ENCODE measurements around the gene ALDH1A1. TPM values are rescaled to one million over a fixed set of nuclear protein-coding genes. Genes with fewer than 3 reads are reported as not detected.

ALDH1A1 gene
- total RNA-seq, 3 donors from 2014 or later (not counting 1 experiment from before 2014, with no cell fraction given), result 0.57 to 1.7 TPM; not detected in 1

DNA sequence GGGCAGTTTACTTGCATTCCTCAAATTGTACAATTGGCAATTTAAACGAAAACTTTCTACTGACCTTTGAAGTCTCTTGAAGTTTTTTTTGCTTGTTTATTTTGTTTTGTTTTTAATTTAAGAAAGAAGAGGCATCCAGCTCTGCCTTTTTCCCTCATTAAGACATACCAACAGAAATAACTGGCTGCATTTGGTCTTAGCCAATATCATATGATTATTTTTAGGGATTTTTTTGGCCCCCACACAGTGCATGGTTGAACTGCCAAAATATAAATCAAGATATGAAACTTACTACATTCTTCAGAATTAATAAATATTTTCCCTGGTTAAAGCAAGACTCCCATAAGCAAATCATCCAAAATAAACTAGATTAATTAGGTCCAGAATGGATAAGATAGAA, 79.4 kb downstream of the ALDH1A1 start:
- Mint-ChIP-seq H3K27ac (no peak overlapping the region), H3K27me3 (ENCODE audit: low read depth in 2 of 2) (peaks cover 3 to 12% of the 10 kb centered on the region in 2 donors), H3K4me3 (no peak overlapping the region), H3K4me1 (peaks cover 0 to 4% of the 10 kb centered on the region in 2 donors), H3K36me3 (no peaks in the 10 kb centered on the region), H3K9me3 (no peaks in the 10 kb centered on the region)
- H3K36me3 ChIP-seq (ENCODE audit: control insufficient read depth, insufficient read depth, low read length), result no peaks in the 10 kb centered on the region
- no peaks in the 10 kb centered on the region for H3K27me3 ChIP-seq (ENCODE audit: control insufficient read depth, insufficient read depth, low read length)
- DNase-seq (no peak), ATAC-seq (no peak)
- no peak overlapping the region for H3K4me3 ChIP-seq (ENCODE audit: low read length)
- intact Hi-C loops (cut with micrococcal nuclease), result loop anchor here (5.0 kb wide), 1 partner anchor 209 kb away; no protein-coding TSS in a partner anchor
- no peaks in the 10 kb centered on the region for H3K4me1 ChIP-seq (ENCODE audit: control insufficient read depth, insufficient read depth, low read length)
- no peak overlapping the region for H3K27ac ChIP-seq (ENCODE audit: low read length)
- no peaks in the 10 kb centered on the region for H3K9me3 ChIP-seq (ENCODE audit: control insufficient read depth, insufficient read depth, low read length)
- TF ChIP-seq, protein P1, sequence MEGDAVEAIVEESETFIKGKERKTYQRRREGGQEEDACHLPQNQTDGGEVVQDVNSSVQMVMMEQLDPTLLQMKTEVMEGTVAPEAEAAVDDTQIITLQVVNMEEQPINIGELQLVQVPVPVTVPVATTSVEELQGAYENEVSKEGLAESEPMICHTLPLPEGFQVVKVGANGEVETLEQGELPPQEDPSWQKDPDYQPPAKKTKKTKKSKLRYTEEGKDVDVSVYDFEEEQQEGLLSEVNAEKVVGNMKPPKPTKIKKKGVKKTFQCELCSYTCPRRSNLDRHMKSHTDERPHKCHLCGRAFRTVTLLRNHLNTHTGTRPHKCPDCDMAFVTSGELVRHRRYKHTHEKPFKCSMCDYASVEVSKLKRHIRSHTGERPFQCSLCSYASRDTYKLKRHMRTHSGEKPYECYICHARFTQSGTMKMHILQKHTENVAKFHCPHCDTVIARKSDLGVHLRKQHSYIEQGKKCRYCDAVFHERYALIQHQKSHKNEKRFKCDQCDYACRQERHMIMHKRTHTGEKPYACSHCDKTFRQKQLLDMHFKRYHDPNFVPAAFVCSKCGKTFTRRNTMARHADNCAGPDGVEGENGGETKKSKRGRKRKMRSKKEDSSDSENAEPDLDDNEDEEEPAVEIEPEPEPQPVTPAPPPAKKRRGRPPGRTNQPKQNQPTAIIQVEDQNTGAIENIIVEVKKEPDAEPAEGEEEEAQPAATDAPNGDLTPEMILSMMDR (IDR thresholded peaks at IDR 0.05), result no peak
- WGBS (ENCODE audit: insufficient coverage), result no CpG with 5 or more reads among the region's 1 CpG

DNA sequence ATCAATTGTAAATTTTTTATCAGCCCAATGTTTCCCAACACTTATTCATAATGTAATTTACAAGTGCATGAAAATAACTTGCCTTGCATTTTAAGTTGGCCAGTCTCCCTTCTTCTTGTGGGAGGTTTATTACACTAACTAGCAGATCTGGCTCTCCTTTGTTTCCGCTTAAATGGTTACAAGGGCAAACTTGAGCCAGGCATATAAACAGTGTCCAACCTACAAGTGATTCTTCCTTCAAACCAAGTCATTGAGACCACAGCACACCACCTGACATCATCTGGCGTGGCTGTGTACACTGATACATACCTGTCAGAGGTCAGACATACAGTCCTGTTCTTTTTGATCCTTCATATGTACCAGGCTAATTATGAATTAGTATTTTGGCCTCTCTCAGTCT, 80.1 kb downstream of the ALDH1A1 start:
- peaks cover 3 to 16% of the 10 kb centered on the region in 2 donors for H3K27me3 Mint-ChIP-seq (ENCODE audit: low read depth in 2 of 2)
- H3K27ac ChIP-seq (ENCODE audit: low read length), result no peak overlapping the region
- H3K9me3 Mint-ChIP-seq, result no peaks in the 10 kb centered on the region
- no peaks in the 10 kb centered on the region for H3K27me3 ChIP-seq (ENCODE audit: control insufficient read depth, insufficient read depth, low read length)
- peaks cover 0 to 4% of the 10 kb centered on the region in 2 donors for H3K4me1 Mint-ChIP-seq
- H3K27ac Mint-ChIP-seq, result no peak overlapping the region
- H3K4me3 Mint-ChIP-seq, result no peak overlapping the region
- no peak overlapping the region for H3K4me3 ChIP-seq (ENCODE audit: low read length)
- TF ChIP-seq, protein P1 (IDR thresholded peaks at IDR 0.05), result no peak
- DNase-seq, result no peak
- WGBS (ENCODE audit: insufficient coverage), result 65% methylated on average over 2 of the region's 2 CpGs
- no peaks in the 10 kb centered on the region for H3K36me3 ChIP-seq (ENCODE audit: control insufficient read depth, insufficient read depth, low read length)
- intact Hi-C loops (cut with micrococcal nuclease), result loop anchor here (5.0 kb wide), 1 partner anchor 210 kb away; no protein-coding TSS in a partner anchor
- no peak for ATAC-seq
- no peaks in the 10 kb centered on the region for H3K4me1 ChIP-seq (ENCODE audit: control insufficient read depth, insufficient read depth, low read length)
- no peaks in the 10 kb centered on the region for H3K36me3 Mint-ChIP-seq
- no peaks in the 10 kb centered on the region for H3K9me3 ChIP-seq (ENCODE audit: control insufficient read depth, insufficient read depth, low read length)

DNA sequence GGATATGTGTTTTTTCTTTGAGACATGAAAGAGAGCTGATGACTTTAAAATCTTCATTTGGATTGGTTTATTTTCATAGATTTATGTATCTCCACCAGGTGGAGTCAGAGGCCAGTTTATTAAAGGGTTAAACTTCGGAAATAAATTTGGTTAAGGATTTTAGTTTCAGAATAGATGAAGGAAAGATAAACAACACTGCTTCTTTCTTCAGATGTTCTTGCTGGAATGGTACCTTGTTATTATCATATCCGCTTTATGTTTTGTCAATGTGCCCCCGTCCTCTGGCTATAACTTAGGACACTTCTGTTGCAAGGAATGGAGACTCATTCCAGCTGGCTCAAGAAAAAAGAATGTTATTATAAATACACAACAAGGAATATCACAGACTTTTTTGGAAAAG, 81.2 kb downstream of the ALDH1A1 start:
- 66% methylated on average over 3 of the region's 3 CpGs for WGBS (ENCODE audit: insufficient coverage)
- ATAC-seq (no peak), DNase-seq (no peak)
- H3K4me3 Mint-ChIP-seq, result no peak overlapping the region
- intact Hi-C loops (cut with micrococcal nuclease), result loop anchor here (1.0 to 5.0 kb wide), 2 partner anchors 12 to 211 kb away; no protein-coding TSS in a partner anchor
- H3K36me3 Mint-ChIP-seq, result no peaks in the 10 kb centered on the region
- H3K4me1 Mint-ChIP-seq, result peaks cover 0 to under 1% of the 10 kb centered on the region in 2 donors
- Histone ChIP-seq H3K4me1 (ENCODE audit: control insufficient read depth, insufficient read depth, low read length) (no peaks in the 10 kb centered on the region), H3K9me3 (ENCODE audit: control insufficient read depth, insufficient read depth, low read length) (no peaks in the 10 kb centered on the region), H3K27me3 (ENCODE audit: control insufficient read depth, insufficient read depth, low read length) (no peaks in the 10 kb centered on the region), H3K27ac (ENCODE audit: low read length) (no peak overlapping the region), H3K36me3 (ENCODE audit: control insufficient read depth, insufficient read depth, low read length) (no peaks in the 10 kb centered on the region), H3K4me3 (ENCODE audit: low read length) (no peak overlapping the region)
- H3K27ac Mint-ChIP-seq, result no peak overlapping the region
- H3K9me3 Mint-ChIP-seq, result no peaks in the 10 kb centered on the region
- H3K27me3 Mint-ChIP-seq (ENCODE audit: low read depth in 2 of 2), result peaks cover 6 to 21% of the 10 kb centered on the region in 2 donors
- TF ChIP-seq, protein P1 (IDR thresholded peaks at IDR 0.05), result no peak

DNA sequence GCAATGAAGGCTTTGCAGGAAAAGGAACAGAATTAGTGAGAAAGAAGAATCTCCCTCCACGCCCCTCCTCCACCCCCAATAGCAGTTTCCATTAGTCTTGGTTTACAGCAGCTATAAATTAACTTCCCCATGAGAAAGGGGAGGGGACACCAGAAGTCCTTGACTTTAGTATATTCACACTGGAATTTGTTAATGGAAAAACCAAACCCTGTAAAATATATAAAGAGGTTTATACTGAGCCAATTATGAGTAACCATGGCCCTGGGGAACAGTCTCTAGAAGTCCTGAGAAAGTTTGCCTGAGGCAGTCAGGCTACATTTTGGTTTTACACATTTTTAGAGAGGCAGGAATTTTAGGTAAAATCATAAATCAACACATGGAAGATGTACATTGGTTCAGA, 88.5 kb downstream of the ALDH1A1 start:
- TF ChIP-seq, protein P1 (IDR thresholded peaks at IDR 0.05), result no peak
- no peak overlapping the region for H3K4me3 Mint-ChIP-seq
- ATAC-seq, result no peak
- no peak overlapping the region for H3K27ac Mint-ChIP-seq
- H3K27me3 Mint-ChIP-seq (ENCODE audit: low read depth in 2 of 2), result peaks cover 3 to 37% of the 10 kb centered on the region in 2 donors
- no peaks in the 10 kb centered on the region for H3K4me1 Mint-ChIP-seq
- Histone ChIP-seq H3K27me3 (ENCODE audit: control insufficient read depth, insufficient read depth, low read length) (no peaks in the 10 kb centered on the region), H3K4me1 (ENCODE audit: control insufficient read depth, insufficient read depth, low read length) (no peaks in the 10 kb centered on the region), H3K4me3 (ENCODE audit: low read length) (no peak overlapping the region), H3K27ac (ENCODE audit: low read length) (no peak overlapping the region), H3K9me3 (ENCODE audit: control insufficient read depth, insufficient read depth, low read length) (no peaks in the 10 kb centered on the region), H3K36me3 (ENCODE audit: control insufficient read depth, insufficient read depth, low read length) (no peaks in the 10 kb centered on the region)
- WGBS (ENCODE audit: insufficient coverage), result no CpG with 5 or more reads among the region's 1 CpG
- no peaks in the 10 kb centered on the region for H3K36me3 Mint-ChIP-seq
- intact Hi-C loops (cut with micrococcal nuclease), result no loop called here
- H3K9me3 Mint-ChIP-seq, result no peaks in the 10 kb centered on the region
- DNase-seq, result no peak

Measured in natural killer cell (primary cell).